Measurements from ENCODE around the gene TPST2. TPM values are rescaled to one million over a fixed set of nuclear protein-coding genes. Genes with fewer than 3 reads are reported as not detected.

TPST2 gene
- total and polyA plus RNA-seq, 3 donors from 2014 or later, result 32.8 to 218 (median 169) TPM

DNA sequence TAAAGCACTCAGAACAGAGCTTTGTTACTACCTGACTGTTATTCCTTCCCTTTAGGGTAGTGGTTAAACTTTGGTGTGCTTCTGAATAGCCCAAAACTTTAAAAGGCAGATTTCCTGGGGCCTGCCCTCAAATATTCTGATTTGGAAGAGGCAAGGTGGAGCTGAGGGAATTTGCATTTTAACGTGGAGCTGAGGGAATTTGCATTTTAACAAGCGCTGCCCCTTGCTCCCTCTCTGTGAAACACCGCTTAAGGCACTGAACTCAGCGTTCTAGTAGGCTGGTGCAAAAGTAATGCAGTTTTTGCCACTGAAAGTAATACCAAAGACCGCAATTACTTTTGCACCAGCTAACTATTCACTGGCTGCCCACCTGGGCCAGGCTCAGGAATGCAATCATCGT, 35.0 kb downstream of the TPST2 start:
- Histone ChIP-seq H3K4me1 (peaks cover 40% of the 10 kb centered on the region), H3K4me3 (no peak overlapping the region), H3K36me3 (ENCODE audit: low read depth, missing control alignments) (no peaks in the 10 kb centered on the region), H3K9me3 (no peaks in the 10 kb centered on the region), H3K27ac (peak overlapping the region in 1 of 2 donors; percentile 18), H3K27me3 (no peaks in the 10 kb centered on the region)
- 81 to 93% methylated on average over 6 of the region's 6 CpGs for WGBS, 2 donors
- DNase-seq, result no peak
- TF ChIP-seq, protein P1, sequence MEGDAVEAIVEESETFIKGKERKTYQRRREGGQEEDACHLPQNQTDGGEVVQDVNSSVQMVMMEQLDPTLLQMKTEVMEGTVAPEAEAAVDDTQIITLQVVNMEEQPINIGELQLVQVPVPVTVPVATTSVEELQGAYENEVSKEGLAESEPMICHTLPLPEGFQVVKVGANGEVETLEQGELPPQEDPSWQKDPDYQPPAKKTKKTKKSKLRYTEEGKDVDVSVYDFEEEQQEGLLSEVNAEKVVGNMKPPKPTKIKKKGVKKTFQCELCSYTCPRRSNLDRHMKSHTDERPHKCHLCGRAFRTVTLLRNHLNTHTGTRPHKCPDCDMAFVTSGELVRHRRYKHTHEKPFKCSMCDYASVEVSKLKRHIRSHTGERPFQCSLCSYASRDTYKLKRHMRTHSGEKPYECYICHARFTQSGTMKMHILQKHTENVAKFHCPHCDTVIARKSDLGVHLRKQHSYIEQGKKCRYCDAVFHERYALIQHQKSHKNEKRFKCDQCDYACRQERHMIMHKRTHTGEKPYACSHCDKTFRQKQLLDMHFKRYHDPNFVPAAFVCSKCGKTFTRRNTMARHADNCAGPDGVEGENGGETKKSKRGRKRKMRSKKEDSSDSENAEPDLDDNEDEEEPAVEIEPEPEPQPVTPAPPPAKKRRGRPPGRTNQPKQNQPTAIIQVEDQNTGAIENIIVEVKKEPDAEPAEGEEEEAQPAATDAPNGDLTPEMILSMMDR (IDR thresholded peaks at IDR 0.05), result no peak
- no peak for TF ChIP-seq POLR2A (IDR thresholded peaks at IDR 0.05)
- intact Hi-C loops (cut with DNase I; ENCODE audit: low total_unique reads), result no loop called here

GRCh38 chr22:26553056-26553752, 36.7 kb downstream of the TPST2 start:
- Histone ChIP-seq H3K36me3 (ENCODE audit: low read depth, missing control alignments) (no peaks in the 10 kb centered on the region), H3K27me3 (no peaks in the 10 kb centered on the region), H3K9me3 (no peaks in the 10 kb centered on the region), H3K4me3 (no peak overlapping the region), H3K27ac (peak overlapping the region in 1 of 2 donors; percentile 24), H3K4me1 (peaks cover 24% of the 10 kb centered on the region)
- TF ChIP-seq POLR2A (IDR thresholded peaks at IDR 0.05), result no peak
- TF ChIP-seq, protein P1 (IDR thresholded peaks at IDR 0.05), result no peak
- WGBS, 2 donors, result 53 to 69% methylated on average over 7 of the region's 7 CpGs
- DNase-seq, result no peak
- intact Hi-C loops (cut with DNase I; ENCODE audit: low total_unique reads), result no loop called here

GRCh38 chr22:26552466-26552865, 37.5 kb downstream of the TPST2 start:
- no peaks in the 10 kb centered on the region for H3K9me3 ChIP-seq
- H3K4me3 ChIP-seq, result no peak overlapping the region
- no peak for DNase-seq
- TF ChIP-seq POLR2A (IDR thresholded peaks at IDR 0.05), result no peak
- TF ChIP-seq, protein P1 (IDR thresholded peaks at IDR 0.05), result no peak
- H3K4me1 ChIP-seq, result peaks cover 22% of the 10 kb centered on the region
- 79 to 86% methylated on average over 10 of the region's 10 CpGs for WGBS, 2 donors
- no peak overlapping the region for H3K27ac ChIP-seq
- no peaks in the 10 kb centered on the region for H3K36me3 ChIP-seq (ENCODE audit: low read depth, missing control alignments)
- intact Hi-C loops (cut with DNase I; ENCODE audit: low total_unique reads), result no loop called here
- H3K27me3 ChIP-seq, result no peaks in the 10 kb centered on the region

GRCh38 chr22:26551568-26551967, 38.4 kb downstream of the TPST2 start:
- DNase-seq, result no peak
- intact Hi-C loops (cut with DNase I; ENCODE audit: low total_unique reads), result no loop called here

More at GRCh38 chr22:26551568-26551967, 38.4 kb downstream of the TPST2 start:
- Histone ChIP-seq H3K27ac (no peak overlapping the region), H3K4me3 (no peak overlapping the region), H3K36me3 (ENCODE audit: low read depth, missing control alignments) (no peaks in the 10 kb centered on the region), H3K9me3 (no peaks in the 10 kb centered on the region), H3K4me1 (peaks cover 18% of the 10 kb centered on the region), H3K27me3 (no peaks in the 10 kb centered on the region)
- 84 to 86% methylated on average over 2 of the region's 2 CpGs for WGBS, 2 donors
- no peak for TF ChIP-seq POLR2A (IDR thresholded peaks at IDR 0.05)
- TF ChIP-seq, protein P1 (IDR thresholded peaks at IDR 0.05), result no peak

Data from testis (tissue), 3 donors.